IMR-90 (cell line): ENCODE measurements around the gene CCDC60. TPM values are rescaled to one million over a fixed set of nuclear protein-coding genes. Genes with fewer than 3 reads are reported as not detected.

Experiments
- ATAC-seq: fragments of 200-7000 bp; cut with Tn5 transposase; 2 replicates; pipeline ENCODE4 v1.9.1; 2020; ENCODE audit warnings: low read depth, mild to moderate bottlenecking, moderate library complexity
- BruUV-seq: library from RNA; stranded (reverse); fragments of 400-500 nt; replicated peaks from 2 replicates; lab custom pipeline; 2021; lab: Mats Ljungman, UMichigan
- CTCF ChIA-PET: fragments of 300-600 bp; formaldehyde crosslinking; extraction: SDS; loops from one replicate; lab custom pipeline; 2021; ENCODE audit warnings: antibody characterized with exemption; lab: Yijun Ruan, JAX
- POLR2A ChIA-PET: fragments of 300-600 bp; sonication (Branson Sonifier 250); formaldehyde crosslinking; loops from one replicate; lab custom pipeline; 2022; ENCODE audit warnings: antibody characterized with exemption; ENCODE audit not compliant: unreplicated experiment; lab: Charles Lee
- DNase-seq: peaks from one replicate; pipeline ENCODE4 v3.0.0; 2013
- H2AFZ ChIP-seq: replicated peaks from 2 replicates; pipeline ENCODE3; 2013; ENCODE audit warnings: low read length, mild to moderate bottlenecking; ENCODE audit not compliant: poor library complexity
- H2AK5ac ChIP-seq: 2 replicates; pipeline ENCODE4 v1.6.1; 2013; ENCODE audit warnings: low read depth, low read length, inconsistent platforms
- H2AK9ac ChIP-seq: replicated peaks from 2 replicates; pipeline ENCODE3; 2013; ENCODE audit warnings: mild to moderate bottlenecking, low read depth, low read length, moderate library complexity; ENCODE audit not compliant: poor library complexity
- H2BK120ac ChIP-seq: 2 replicates; pipeline ENCODE4 v1.6.1; 2013; ENCODE audit warnings: low read depth, low read length, inconsistent platforms
- H2BK15ac ChIP-seq: 3 replicates; pipeline ENCODE4 v1.6.1; 2013; ENCODE audit warnings: low read depth, low read length, inconsistent platforms
- H2BK20ac ChIP-seq: 2 replicates; pipeline ENCODE4 v1.6.1; 2013; ENCODE audit warnings: low read depth, mild to moderate bottlenecking, inconsistent platforms, low read length, moderate library complexity
- H2BK5ac ChIP-seq: 2 replicates; pipeline ENCODE4 v1.6.1; 2013; ENCODE audit warnings: mild to moderate bottlenecking, low read depth, low read length, inconsistent platforms; ENCODE audit not compliant: poor library complexity, severe bottlenecking
- H3K14ac ChIP-seq: replicated peaks from 2 replicates; pipeline ENCODE4 v1.6.1; 2013; ENCODE audit warnings: low read depth, low read length, inconsistent platforms
- H3K18ac ChIP-seq: 2 replicates; pipeline ENCODE4 v1.6.1; 2013; ENCODE audit warnings: low read depth, low read length, control low read depth
- H3K23ac ChIP-seq: 2 replicates; pipeline ENCODE4 v1.6.1; 2013; ENCODE audit warnings: low read depth, low read length, inconsistent platforms
- H3K27ac ChIP-seq: 2 replicates; pipeline ENCODE4 v1.5.1; 2013; ENCODE audit warnings: mild to moderate bottlenecking, control low read depth, low read length; ENCODE audit not compliant: insufficient read depth
- H3K27me3 ChIP-seq: 2 replicates; pipeline ENCODE4 v1.6.1; 2013; ENCODE audit warnings: low read length; ENCODE audit not compliant: control insufficient read depth, insufficient read depth
- H3K36me3 ChIP-seq: 2 replicates; pipeline ENCODE4 v1.6.1; 2013; ENCODE audit warnings: low read length, mixed read lengths; ENCODE audit not compliant: control insufficient read depth, insufficient read depth
- H3K4ac ChIP-seq: 2 replicates; pipeline ENCODE4 v1.6.1; 2013; ENCODE audit warnings: low read depth, low read length, inconsistent platforms
- H3K4me1 ChIP-seq: 2 replicates; pipeline ENCODE4 v1.6.1; 2013; ENCODE audit warnings: low read length, mixed read lengths; ENCODE audit not compliant: control insufficient read depth, insufficient read depth
- H3K4me2 ChIP-seq: 2 replicates; pipeline ENCODE4 v1.6.1; 2013; ENCODE audit warnings: low read depth, mild to moderate bottlenecking, control low read depth, low read length, moderate library complexity
- H3K4me3 ChIP-seq: 2 replicates; pipeline ENCODE4 v1.5.1; 2013; ENCODE audit warnings: low read depth, mild to moderate bottlenecking, control low read depth, low read length, moderate library complexity; ENCODE audit not compliant: insufficient read depth
- H3K56ac ChIP-seq: 2 replicates; pipeline ENCODE4 v1.6.1; 2013; ENCODE audit warnings: low read length, inconsistent platforms; ENCODE audit not compliant: insufficient read depth; ENCODE audit errors: extremely low read depth
- H3K79me1 ChIP-seq, 2 experiments: 2 replicates each; pipeline ENCODE4 v1.6.1; 2013; ENCODE audit warnings: low read length in 2 of 2, inconsistent platforms in 1 of 2, low read depth in 1 of 2
- H3K9ac ChIP-seq: 2 replicates; pipeline ENCODE4 v1.6.1; 2013; ENCODE audit warnings: low read depth, low read length, control low read depth
- H3K9me1 ChIP-seq: 2 replicates; pipeline ENCODE4 v1.6.1; 2013; ENCODE audit warnings: low read length, inconsistent platforms; ENCODE audit not compliant: insufficient read depth
- H3K9me3 ChIP-seq: 2 replicates; pipeline ENCODE4 v1.6.1; 2013; ENCODE audit warnings: low read length; ENCODE audit not compliant: control insufficient read depth, insufficient read depth
- H4K20me1 ChIP-seq: 2 replicates; pipeline ENCODE4 v1.6.1; 2013; ENCODE audit warnings: low read length, inconsistent platforms; ENCODE audit not compliant: insufficient read depth
- H4K5ac ChIP-seq: 2 replicates; pipeline ENCODE4 v1.6.1; 2013; ENCODE audit warnings: mild to moderate bottlenecking, low read depth, low read length, control low read depth
- H4K8ac ChIP-seq, 2 experiments: 2 replicates each; pipeline ENCODE4 v1.6.1; 2013; ENCODE audit warnings: low read depth in 2 of 2, low read length in 2 of 2, control low read depth in 1 of 2, inconsistent platforms in 1 of 2
- H4K91ac ChIP-seq: 2 replicates; pipeline ENCODE4 v1.6.1; 2013; ENCODE audit warnings: low read depth, low read length, inconsistent platforms; ENCODE audit not compliant: insufficient read depth
- FOS ChIP-seq: fragments of 150-350 bp; IDR thresholded peaks from 2 replicates; pipeline ENCODE4 v1.6.1; 2016; ENCODE audit warnings: low read depth, low read length
- MAFK ChIP-seq: IDR thresholded peaks from 2 replicates; pipeline ENCODE4 v1.6.1; 2012; ENCODE audit warnings: low read depth, low read length, improper control_type of control experiment
- MXI1 ChIP-seq: IDR thresholded peaks from 2 replicates; pipeline ENCODE4 v1.6.1; 2012; ENCODE audit warnings: low read depth, mild to moderate bottlenecking, low read length, moderate library complexity, borderline replicate concordance
- RCOR1 ChIP-seq: IDR thresholded peaks from 2 replicates; pipeline ENCODE4 v1.6.1; 2012; ENCODE audit warnings: mild to moderate bottlenecking, low read length, improper control_type of control experiment; ENCODE audit not compliant: insufficient replicate concordance
- dilution Hi-C: fragments of 300-500 bp; cut with HindIII; formaldehyde crosslinking; loops from one replicate; pipeline ENCODE4 v1.14.3; 2018; ENCODE audit warnings: low sequenced_read_pairs; ENCODE audit not compliant: unreplicated experiment
- in situ Hi-C: fragments of 300-500 bp; cut with MboI; formaldehyde crosslinking; loops from 3 replicates; pipeline ENCODE4 v1.14.3; 2019; ENCODE audit warnings: low sequenced_read_pairs, inconsistent platforms, mixed read lengths
- intact Hi-C: fragments of 100-400 bp; cut with micrococcal nuclease; formaldehyde crosslinking; loops from 2 replicates; pipeline ENCODE4 v1.10.0; 2022
- polyA plus RNA-seq, 3 experiments: library from polyadenylated mRNA; depleted of rRNA; stranded (reverse); fragments of >200 nt; gene quantifications; 2 replicates each; pipeline ENCODE4 v1.2.3, GENCODE V29; 2012; ENCODE audit warnings: low replicate concordance in 1 of 3
- total RNA-seq: library from RNA; depleted of rRNA; stranded (reverse); fragments of >200 nt; gene quantifications from 2 replicates; pipeline ENCODE4 v1.2.3, GENCODE V29; 2012

The CCDC60 gene
- total and polyA plus RNA-seq, 2 of the 4 experiments (the other 2 are of a cell fraction) = not detected

DNA sequence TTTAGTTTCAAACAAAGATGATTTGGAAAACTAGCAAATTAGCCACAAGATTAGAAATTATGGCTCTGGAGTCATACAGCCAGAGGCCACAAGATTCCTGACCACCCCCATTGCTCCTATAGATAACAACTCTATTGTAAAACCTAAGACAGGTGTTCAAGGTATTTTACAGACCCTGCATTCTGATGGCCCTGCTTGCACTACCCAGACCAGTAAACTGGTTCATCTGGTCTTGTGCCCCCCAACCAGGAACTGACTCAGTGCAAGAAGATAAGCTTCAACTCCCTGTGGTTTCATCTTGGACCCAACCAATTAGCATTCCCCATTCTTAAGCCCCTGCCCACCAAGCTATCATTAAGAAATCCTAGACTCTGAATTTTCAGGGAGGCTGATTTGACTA, 125.0 kb downstream of the CCDC60 start:
- Histone ChIP-seq H3K27me3 (no peaks in the 10 kb centered on the region), H3K18ac (no peak overlapping the region), H3K79me1 (no peaks in the 10 kb centered on the region), H3K4me1 (no peaks in the 10 kb centered on the region), H3K23ac (no peak overlapping the region), H2AK5ac (no peak overlapping the region), H2BK20ac (no peak overlapping the region), H3K9me1 (no peaks in the 10 kb centered on the region), H2AK9ac (no peak overlapping the region), H4K91ac (no peak overlapping the region), H2BK120ac (no peak overlapping the region), H3K4ac (no peak overlapping the region), H3K4me3 (no peak overlapping the region), H3K4me2 (no peak overlapping the region), H3K56ac (no peak overlapping the region), H2BK5ac (no peak overlapping the region), H3K9me3 (peaks cover 9% of the 10 kb centered on the region), H3K36me3 (no peaks in the 10 kb centered on the region), H2AFZ (no peak overlapping the region), H3K14ac (no peak overlapping the region), H4K5ac (no peak overlapping the region), H3K27ac (no peak overlapping the region), H4K8ac (no peak overlapping the region), H3K9ac (no peak overlapping the region), H4K20me1 (no peaks in the 10 kb centered on the region), H2BK15ac (no peak overlapping the region)
- ATAC-seq = no peak
- no TSS peak for BruUV-seq
- POLR2A ChIA-PET = no interaction called here
- DNase-seq = no peak
- in situ Hi-C loops (no loop called here), intact Hi-C loops (no loop called here), dilution Hi-C loops (no loop called here)
- no peak for TF ChIP-seq MXI1
- TF ChIP-seq MAFK = no peak
- no peak for TF ChIP-seq RCOR1
- TF ChIP-seq FOS = no peak
- CTCF ChIA-PET = no interaction called here
